Testis (tissue), 3 donors: ENCODE measurements around the gene SLC2A5. TPM values are rescaled to one million over a fixed set of nuclear protein-coding genes. Genes with fewer than 3 reads are reported as not detected.

Source experiments
- DNase-seq: peaks from one replicate; pipeline ENCODE4 v3.0.0-alpha.2; 2019
- H3K27ac ChIP-seq, 2 donors: fragments of 200-600 bp; sonication (generic); one replicate each; pipeline ENCODE4 v1.5.1; 2019
- H3K27me3 ChIP-seq: fragments of 200-600 bp; sonication (generic); one replicate; pipeline ENCODE4 v1.5.1; 2019
- H3K36me3 ChIP-seq: fragments of 200-600 bp; sonication (generic); one replicate; pipeline ENCODE4 v1.5.1; 2017; ENCODE audit warnings: low read depth; ENCODE audit errors: missing control alignments
- H3K4me1 ChIP-seq: fragments of 200-600 bp; sonication (generic); one replicate; pipeline ENCODE4 v1.5.1; 2019
- H3K4me3 ChIP-seq, 2 donors: fragments of 200-600 bp; sonication (generic); one replicate each; pipeline ENCODE4 v1.5.1; 2017 to 2019
- H3K9me3 ChIP-seq: fragments of 200-600 bp; sonication (generic); one replicate; pipeline ENCODE4 v1.5.1; 2017
- CTCF ChIP-seq, 3 experiments: fragments of 450-650 bp in 2 of 3; fragments of 200-600 bp in 1 of 3; sonication (generic) in 1 of 3; IDR thresholded peaks; one replicate each; pipeline ENCODE4 v1.5.1; 2016 to 2019; ENCODE audit warnings: antibody characterized with exemption in 3 of 3, mild to moderate bottlenecking in 2 of 3, moderate library complexity in 1 of 3
- POLR2A ChIP-seq: fragments of 450-650 bp; IDR thresholded peaks from one replicate; pipeline ENCODE4 v1.6.1; 2017; ENCODE audit warnings: antibody characterized with exemption, mild to moderate bottlenecking, moderate library complexity
- WGBS, 2 donors: methylation state at CpG; one replicate each; pipeline ENCODE4 v1.1.5; 2018; 5-methylcytosine and 5-hydroxymethylcytosine counted together
- intact Hi-C: fragments of 100-400 bp; cut with DNase I; formaldehyde crosslinking; loops from one replicate; pipeline ENCODE4 v1.15.1; 2023; ENCODE audit warnings: low total_unique reads
- polyA plus RNA-seq: library from polyadenylated mRNA; stranded (reverse); fragments of 350-450 nt; fragmentation: Illumina TruSeq; extraction: RNeasy Lipid Tissue Mini Kit (QIAGEN cat#74804); gene quantifications from one replicate; pipeline ENCODE4 v1.2.3, GENCODE V29; 2014; ENCODE audit warnings: low read depth, low replicate concordance; ENCODE audit not compliant: insufficient read depth
- total RNA-seq, 2 donors: library from RNA; depleted of rRNA; stranded (reverse); fragments of >200 nt; gene quantifications; one replicate each; pipeline ENCODE4 v1.2.3, GENCODE V29; 2016

The SLC2A5 gene
- total and polyA plus RNA-seq, 3 donors from 2014 or later = 74.1 to 230 (median 90.5) TPM

DNA sequence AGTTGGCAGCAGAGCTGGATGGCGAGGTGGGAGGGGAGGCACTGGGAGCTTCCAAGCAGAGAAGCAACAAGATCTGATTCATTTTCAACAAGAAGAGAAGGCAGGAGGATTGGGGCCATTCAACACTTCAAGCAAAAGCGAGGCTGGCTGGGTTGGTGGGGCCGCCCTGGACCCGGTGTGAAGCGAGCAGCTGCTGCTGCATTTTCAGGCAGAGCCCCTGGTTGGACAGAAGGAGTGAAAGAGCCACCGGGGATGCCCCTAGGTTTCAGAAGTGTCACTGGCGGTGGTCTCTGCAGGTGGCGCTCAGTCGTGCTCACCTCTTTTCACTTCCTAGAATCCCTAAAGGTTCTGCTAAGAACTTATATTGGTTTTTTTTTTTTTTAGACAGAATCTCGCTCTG lies 61.2 kb downstream of the SLC2A5 start:
- WGBS, 2 donors = 93% methylated on average over 10 of the region's 10 CpGs
- no peaks in the 10 kb centered on the region for H3K4me1 ChIP-seq
- H3K27me3 ChIP-seq = no peaks in the 10 kb centered on the region
- no peaks in the 10 kb centered on the region for H3K36me3 ChIP-seq
- no peak for DNase-seq
- no peak for TF ChIP-seq CTCF (IDR thresholded peaks at IDR 0.05)
- H3K27ac ChIP-seq = no peak overlapping the region
- no peaks in the 10 kb centered on the region for H3K9me3 ChIP-seq
- intact Hi-C loops = loop anchor here (10.0 kb wide), 1 partner anchor 87 kb away; no protein-coding TSS in a partner anchor
- no peak overlapping the region for H3K4me3 ChIP-seq

DNA sequence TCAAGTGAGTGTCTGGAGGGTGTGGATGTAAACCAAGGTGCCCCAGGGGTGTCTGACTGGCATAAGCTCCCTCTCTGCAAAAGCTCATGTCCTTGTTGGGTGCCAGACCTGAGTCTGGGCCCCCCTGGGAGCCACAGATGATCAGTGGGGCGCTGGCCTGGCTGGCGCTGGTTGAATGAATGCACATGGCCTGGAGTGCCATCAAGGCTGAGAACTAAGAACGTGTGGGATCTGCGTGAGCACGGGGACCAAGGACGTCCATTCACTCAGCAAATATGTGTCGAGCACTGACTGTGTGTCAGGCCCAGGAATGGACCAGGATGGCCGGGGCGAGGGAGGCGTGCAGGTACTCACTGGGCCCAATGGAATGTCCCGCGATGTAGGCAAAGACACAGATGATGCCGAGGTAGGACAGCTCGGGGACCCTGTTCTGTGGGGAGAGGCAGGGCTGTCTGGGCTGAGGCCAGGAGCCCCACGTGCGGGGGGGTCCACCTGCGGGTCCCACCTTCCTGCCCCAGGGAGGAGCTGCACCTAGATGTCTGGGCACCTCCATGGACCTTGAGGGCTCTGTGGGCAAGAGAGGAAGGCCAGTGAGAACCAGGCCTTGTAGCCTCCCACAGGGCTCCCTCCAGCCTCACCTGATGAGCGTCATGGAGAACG lies 62.3 kb downstream of the SLC2A5 start:
- DNase-seq = no peak
- Histone ChIP-seq H3K4me1 (no peaks in the 10 kb centered on the region), H3K36me3 (no peaks in the 10 kb centered on the region), H3K4me3 (no peak overlapping the region), H3K27me3 (no peaks in the 10 kb centered on the region), H3K9me3 (no peaks in the 10 kb centered on the region), H3K27ac (no peak overlapping the region)
- TF ChIP-seq POLR2A (no peak), CTCF (IDR thresholded peaks at IDR 0.05) (no peak)
- intact Hi-C loops = loop anchor here (10.0 kb wide), 1 partner anchor 88 kb away; no protein-coding TSS in a partner anchor
- WGBS, 2 donors = 86 to 93% methylated on average over 17 to 19 of the region's 19 CpGs

GRCh38 chr1:9005395-9005708 lies 64.1 kb downstream of the SLC2A5 start:
- Histone ChIP-seq H3K4me1 (no peaks in the 10 kb centered on the region), H3K36me3 (no peaks in the 10 kb centered on the region), H3K4me3 (no peak overlapping the region), H3K27ac (no peak overlapping the region), H3K27me3 (no peaks in the 10 kb centered on the region), H3K9me3 (no peaks in the 10 kb centered on the region)
- intact Hi-C loops = loop anchor here (10.0 kb wide), 1 partner anchor 89 kb away; no protein-coding TSS in a partner anchor
- DNase-seq = no peak
- TF ChIP-seq POLR2A (no peak), CTCF (IDR thresholded peaks at IDR 0.05) (no peak)
- 65% methylated on average over 8 of the region's 8 CpGs for WGBS, 2 donors

GRCh38 chr1:9004700-9005394 lies 64.6 kb downstream of the SLC2A5 start:
- TF ChIP-seq CTCF (IDR thresholded peaks at IDR 0.05) (peak; percentile 82 to 93 (median 91)), POLR2A (no peak)
- H3K9me3 ChIP-seq = no peaks in the 10 kb centered on the region
- no peaks in the 10 kb centered on the region for H3K4me1 ChIP-seq
- no peak overlapping the region for H3K27ac ChIP-seq
- no peak overlapping the region for H3K4me3 ChIP-seq
- 43 to 65% methylated on average over 13 to 22 of the region's 22 CpGs for WGBS, 2 donors
- no peaks in the 10 kb centered on the region for H3K27me3 ChIP-seq
- intact Hi-C loops = loop anchor here (10.0 kb wide), 1 partner anchor 90 kb away; no protein-coding TSS in a partner anchor
- H3K36me3 ChIP-seq = no peaks in the 10 kb centered on the region
- DNase-seq = peak; percentile 91
